ENCODE data around the gene HSFX3.
"Not testable (repeated sequence)": the region's sequence is repeated elsewhere in the genome, so short reads cannot be mapped to it uniquely, and the experiment has no call there.

HSFX3 gene

GRCh38 chrX:149531599-149531998 is 18.1 kb downstream of the HSFX3 start:
- no peak for DNase-seq (ENCODE audit: low read depth)
- no peak for TF ChIP-seq CTCF (conservative IDR thresholded peaks at IDR 0.05; ENCODE audit: low read depth, low read length)
- no peak overlapping the region for H3K4me3 ChIP-seq (ENCODE audit: low read depth, low read length)

GRCh38 chrX:149528381-149528780 is 21.3 kb downstream of the HSFX3 start:
- H3K4me3 ChIP-seq (ENCODE audit: low read depth, low read length) = no peak overlapping the region
- no peak for TF ChIP-seq CTCF (conservative IDR thresholded peaks at IDR 0.05; ENCODE audit: low read depth, low read length)
- no peak for DNase-seq (ENCODE audit: low read depth)

- TF ChIP-seq CTCF (conservative IDR thresholded peaks at IDR 0.05; ENCODE audit: low read depth, low read length) = peak; percentile 67
- DNase-seq (ENCODE audit: low read depth) = peak; percentile 49
- no peak overlapping the region for H3K4me3 ChIP-seq (ENCODE audit: low read depth, low read length)
Observed at GRCh38 chrX:149527705-149528104, 22.0 kb downstream of the HSFX3 start.

- not testable (repeated sequence) for DNase-seq (ENCODE audit: low read depth); H3K4me3 ChIP-seq (ENCODE audit: low read depth, low read length)
Observed at GRCh38 chrX:149526318-149527033, 23.2 kb downstream of the HSFX3 start.

- H3K4me3 ChIP-seq (ENCODE audit: low read depth, low read length); DNase-seq (ENCODE audit: low read depth): not testable (repeated sequence)
Observed at GRCh38 chrX:149525903-149526302, 23.8 kb downstream of the HSFX3 start.

- peak; percentile 75 for DNase-seq (ENCODE audit: low read depth)
- not testable (repeated sequence) for H3K4me3 ChIP-seq (ENCODE audit: low read depth, low read length)
Observed at GRCh38 chrX:149525389-149525788, 24.3 kb downstream of the HSFX3 start.

- H3K4me3 ChIP-seq (ENCODE audit: low read depth, low read length) = no peak overlapping the region
- TF ChIP-seq CTCF (conservative IDR thresholded peaks at IDR 0.05; ENCODE audit: low read depth, low read length) = no peak
- no peak for DNase-seq (ENCODE audit: low read depth)
Observed at GRCh38 chrX:149522916-149523315, 26.8 kb downstream of the HSFX3 start.

GRCh38 chrX:149521438-149521837 is 28.3 kb downstream of the HSFX3 start:
- H3K4me3 ChIP-seq (ENCODE audit: low read depth, low read length) = no peak overlapping the region
- no peak for DNase-seq (ENCODE audit: low read depth)
- TF ChIP-seq CTCF (conservative IDR thresholded peaks at IDR 0.05; ENCODE audit: low read depth, low read length) = no peak

- not testable (repeated sequence) for DNase-seq (ENCODE audit: low read depth); H3K4me3 ChIP-seq (ENCODE audit: low read depth, low read length)
Observed at GRCh38 chrX:149520636-149521277, 29.0 kb downstream of the HSFX3 start.

All from choroid plexus epithelial cell (primary cell).